ENCODE data around the gene FAM120C.

GRCh38 chrX:54087661-54088060 is 95.4 kb downstream of the FAM120C start:
- TF ChIP-seq CTCF (IDR thresholded peaks at IDR 0.05; ENCODE audit: insufficient read depth, low read length, poor library complexity, severe bottlenecking): no peak
- no peak for TF ChIP-seq EZH2phosphoT487 (conservative IDR thresholded peaks at IDR 0.05; ENCODE audit: low read length)
